Nephron (organoid): ENCODE results near the gene PGAM2.

Experiments
- H3K27ac Mint-ChIP-seq, 3 experiments: 2 replicates each; pipeline ENCODE4 v1.8.0; 2020; ENCODE audit warnings: mixed read lengths in 3 of 3, mild to moderate bottlenecking in 2 of 3, moderate library complexity in 1 of 3
- H3K27me3 Mint-ChIP-seq: 2 replicates; pipeline ENCODE4 v1.8.0; 2021; ENCODE audit warnings: low read depth, mild to moderate bottlenecking, moderate library complexity, mixed read lengths
- H3K36me3 Mint-ChIP-seq: 2 replicates; pipeline ENCODE4 v1.8.0; 2020; ENCODE audit warnings: low read depth, mixed read lengths
- H3K4me1 Mint-ChIP-seq: 2 replicates; pipeline ENCODE4 v1.8.0; 2020; ENCODE audit warnings: mixed read lengths
- H3K4me3 Mint-ChIP-seq, 3 experiments: 2 replicates each; pipeline ENCODE4 v1.8.0; 2020; ENCODE audit warnings: mild to moderate bottlenecking in 3 of 3, mixed read lengths in 3 of 3, moderate library complexity in 2 of 3
- H3K9me3 Mint-ChIP-seq: 2 replicates; pipeline ENCODE4 v1.8.0; 2020; ENCODE audit warnings: mixed read lengths
- CTCF ChIP-seq, 3 experiments: fragments of 200-600 bp; sonication (generic); IDR thresholded peaks; one replicate each; pipeline ENCODE4 v1.5.0; 2021; ENCODE audit warnings: antibody characterized with exemption in 3 of 3; ENCODE audit not compliant: unreplicated experiment in 3 of 3

PGAM2 gene

GRCh38 chr7:44065431-44066110 lies at the start of gene PGAM2:
PGAM2 (minus strand) TSS chr7:44065567; CDS start chr7:44065529, 38 bp downstream.
- Mint-ChIP-seq H3K4me3 (peak within 1 kb of the TSS in 2 of 3 experiments; percentile 26 to 47), H3K36me3 (peaks cover 10% of the 10 kb centered on the region), H3K9me3 (no peaks in the 10 kb centered on the region), H3K27ac (peak within 1 kb of the TSS in 1 of 3 experiments; percentile 53), H3K4me1 (peaks cover 31% of the 10 kb centered on the region), H3K27me3 (peaks cover 4% of the 10 kb centered on the region)
- no peak for TF ChIP-seq CTCF (IDR thresholded peaks at IDR 0.05; ENCODE audit: unreplicated experiment in 3 of 3)

GRCh38 chr7:44114586-44115310 lies 49.4 kb upstream of the PGAM2 start:
- no peaks in the 10 kb centered on the region for H3K27me3 Mint-ChIP-seq
- no peak overlapping the region for H3K4me3 Mint-ChIP-seq
- peaks cover 48% of the 10 kb centered on the region for H3K36me3 Mint-ChIP-seq
- H3K4me1 Mint-ChIP-seq = peaks cover 15% of the 10 kb centered on the region
- TF ChIP-seq CTCF (IDR thresholded peaks at IDR 0.05; ENCODE audit: unreplicated experiment in 3 of 3) = no peak
- no peak overlapping the region for H3K27ac Mint-ChIP-seq
- H3K9me3 Mint-ChIP-seq = no peaks in the 10 kb centered on the region

GRCh38 chr7:44113764-44114354 lies 48.5 kb upstream of the PGAM2 start:
- Mint-ChIP-seq H3K36me3 (peaks cover 39% of the 10 kb centered on the region), H3K9me3 (no peaks in the 10 kb centered on the region), H3K27me3 (no peaks in the 10 kb centered on the region), H3K27ac (no peak overlapping the region), H3K4me1 (peaks cover 13% of the 10 kb centered on the region), H3K4me3 (no peak overlapping the region)
- no peak for TF ChIP-seq CTCF (IDR thresholded peaks at IDR 0.05; ENCODE audit: unreplicated experiment in 3 of 3)

- H3K27ac Mint-ChIP-seq = no peak overlapping the region
- H3K27me3 Mint-ChIP-seq = no peaks in the 10 kb centered on the region
- H3K9me3 Mint-ChIP-seq = no peaks in the 10 kb centered on the region
- H3K4me3 Mint-ChIP-seq = no peak overlapping the region
- H3K36me3 Mint-ChIP-seq = peaks cover 35% of the 10 kb centered on the region
- no peak for TF ChIP-seq CTCF (IDR thresholded peaks at IDR 0.05; ENCODE audit: unreplicated experiment in 3 of 3)
- H3K4me1 Mint-ChIP-seq = peaks cover 13% of the 10 kb centered on the region
These were observed 47.8 kb upstream of the PGAM2 start for GRCh38 chr7:44112997-44113763.

GRCh38 chr7:44112231-44112996 lies 47.0 kb upstream of the PGAM2 start:
- Mint-ChIP-seq H3K27ac (no peak overlapping the region), H3K4me1 (peaks cover 13% of the 10 kb centered on the region), H3K9me3 (no peaks in the 10 kb centered on the region), H3K4me3 (no peak overlapping the region), H3K27me3 (no peaks in the 10 kb centered on the region), H3K36me3 (peaks cover 28% of the 10 kb centered on the region)
- no peak for TF ChIP-seq CTCF (IDR thresholded peaks at IDR 0.05; ENCODE audit: unreplicated experiment in 3 of 3)
